ENCODE data around the gene WNT6.
"Not testable (repeated sequence)": the region's sequence is repeated elsewhere in the genome, so short reads cannot be mapped to it uniquely, and the experiment has no call there.

The WNT6 gene

GRCh38 chr2:218831378-218831990 lies 28.1 kb upstream of the WNT6 start, which contains the start of gene PRKAG3:
PRKAG3 (minus strand) TSS chr2:218831803.
- no peak for FAIRE-seq

DNA sequence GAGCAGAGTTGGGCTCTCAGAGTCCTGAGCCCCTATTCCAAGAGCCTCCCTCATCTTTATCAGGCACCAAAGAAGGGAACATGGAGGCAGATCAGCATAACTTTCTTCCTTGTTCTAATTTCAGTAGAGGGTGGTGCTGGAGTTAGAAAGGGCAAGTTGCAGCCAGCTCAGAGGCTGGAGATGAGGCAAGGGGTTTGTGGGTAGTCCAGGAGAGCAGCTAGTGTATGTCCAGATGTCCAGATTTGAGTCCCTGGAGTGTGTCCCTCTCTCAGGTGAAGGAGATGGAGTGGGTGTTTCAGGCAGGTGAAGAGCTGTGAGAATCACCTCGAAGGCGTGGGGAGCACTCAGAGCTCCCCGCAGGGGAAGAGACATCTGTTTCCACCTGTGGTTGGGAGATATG lies 27.5 kb upstream of the WNT6 start:
- no peak for FAIRE-seq

GRCh38 chr2:218832520-218832919 lies 27.1 kb upstream of the WNT6 start:
- FAIRE-seq, result no peak

- no peak for FAIRE-seq
These were observed 26.5 kb upstream of the WNT6 start for GRCh38 chr2:218833023-218833609.

GRCh38 chr2:218834685-218835084 lies 24.9 kb upstream of the WNT6 start:
- no peak for FAIRE-seq

GRCh38 chr2:218837495-218837894 lies 22.1 kb upstream of the WNT6 start:
- no peak for FAIRE-seq

- FAIRE-seq, result no peak
These were observed 20.2 kb upstream of the WNT6 start for GRCh38 chr2:218839430-218839829.

DNA sequence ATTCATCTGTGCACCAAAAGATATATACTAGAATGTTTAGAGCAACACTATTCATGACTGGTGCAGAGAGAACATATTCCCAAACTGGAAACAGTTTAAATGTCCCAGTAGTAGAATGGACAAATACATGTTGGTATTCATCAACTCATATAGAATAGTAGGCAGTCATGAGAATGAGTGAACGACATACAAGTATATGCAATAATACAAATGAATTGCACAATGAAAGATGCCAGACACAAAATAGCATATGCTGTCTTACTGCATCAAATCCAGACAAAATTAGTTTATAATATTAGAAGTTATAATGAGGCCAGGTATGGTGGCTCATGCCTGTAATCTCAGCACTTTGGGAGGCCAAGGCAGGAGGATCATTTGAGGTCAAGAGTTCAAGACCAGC lies 19.7 kb upstream of the WNT6 start:
- FAIRE-seq, result no peak

- FAIRE-seq, result not testable (repeated sequence)
These were observed 15.3 kb upstream of the WNT6 start for GRCh38 chr2:218844334-218844733.

DNA sequence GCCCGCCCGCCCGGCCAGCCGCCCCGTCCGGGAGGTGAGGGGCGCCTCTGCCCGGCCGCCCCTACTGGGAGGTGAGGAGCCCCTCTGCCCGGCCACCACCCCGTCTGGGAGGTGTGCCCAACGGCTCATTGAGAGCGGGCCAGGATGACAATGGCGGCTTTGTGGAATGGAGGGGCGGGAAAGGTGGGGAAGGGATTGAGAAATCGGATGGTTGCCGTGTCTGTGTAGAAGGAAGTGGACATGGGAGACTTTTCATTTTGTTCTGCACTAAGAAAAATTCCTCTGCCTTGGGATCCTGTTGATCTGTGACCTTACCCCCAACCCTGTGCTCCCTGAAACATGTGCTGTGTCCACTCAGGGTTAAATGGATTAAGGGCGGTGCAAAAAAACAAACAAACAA lies 12.6 kb upstream of the WNT6 start:
- not testable (repeated sequence) for FAIRE-seq

- no peak for FAIRE-seq
These were observed 9.9 kb upstream of the WNT6 start for GRCh38 chr2:218849721-218850120.

- no peak for FAIRE-seq
These were observed 8.8 kb upstream of the WNT6 start for GRCh38 chr2:218850796-218851195.

GRCh38 chr2:218851286-218851685 lies 8.3 kb upstream of the WNT6 start:
- no peak for FAIRE-seq

- FAIRE-seq, result no peak
These were observed 6.5 kb upstream of the WNT6 start for GRCh38 chr2:218852911-218853667.

DNA sequence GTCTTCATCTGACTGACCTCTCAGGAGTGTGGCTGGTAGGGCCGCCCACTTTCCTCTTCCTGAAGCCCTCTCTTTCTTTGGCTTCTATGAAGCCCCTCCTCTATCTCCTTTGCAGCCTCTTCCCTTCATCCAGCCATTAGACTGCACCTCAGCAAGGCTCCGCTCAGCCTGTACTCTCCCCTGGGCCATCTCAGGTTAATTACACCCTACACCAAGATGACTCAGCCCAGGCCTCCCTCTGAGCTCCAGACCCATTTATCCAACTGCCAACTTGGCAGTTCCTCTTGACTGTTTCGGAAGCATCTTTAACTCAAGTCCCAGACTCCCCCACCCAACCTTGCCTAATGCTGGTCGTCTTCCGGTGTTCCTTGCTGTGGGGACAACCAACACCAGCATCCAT lies 5.8 kb upstream of the WNT6 start:
- FAIRE-seq, result no peak

GRCh38 chr2:218854860-218855259 lies 4.7 kb upstream of the WNT6 start:
- no peak for FAIRE-seq

GRCh38 chr2:218855305-218856166 lies 4.1 kb upstream of the WNT6 start:
- no peak for FAIRE-seq

DNA sequence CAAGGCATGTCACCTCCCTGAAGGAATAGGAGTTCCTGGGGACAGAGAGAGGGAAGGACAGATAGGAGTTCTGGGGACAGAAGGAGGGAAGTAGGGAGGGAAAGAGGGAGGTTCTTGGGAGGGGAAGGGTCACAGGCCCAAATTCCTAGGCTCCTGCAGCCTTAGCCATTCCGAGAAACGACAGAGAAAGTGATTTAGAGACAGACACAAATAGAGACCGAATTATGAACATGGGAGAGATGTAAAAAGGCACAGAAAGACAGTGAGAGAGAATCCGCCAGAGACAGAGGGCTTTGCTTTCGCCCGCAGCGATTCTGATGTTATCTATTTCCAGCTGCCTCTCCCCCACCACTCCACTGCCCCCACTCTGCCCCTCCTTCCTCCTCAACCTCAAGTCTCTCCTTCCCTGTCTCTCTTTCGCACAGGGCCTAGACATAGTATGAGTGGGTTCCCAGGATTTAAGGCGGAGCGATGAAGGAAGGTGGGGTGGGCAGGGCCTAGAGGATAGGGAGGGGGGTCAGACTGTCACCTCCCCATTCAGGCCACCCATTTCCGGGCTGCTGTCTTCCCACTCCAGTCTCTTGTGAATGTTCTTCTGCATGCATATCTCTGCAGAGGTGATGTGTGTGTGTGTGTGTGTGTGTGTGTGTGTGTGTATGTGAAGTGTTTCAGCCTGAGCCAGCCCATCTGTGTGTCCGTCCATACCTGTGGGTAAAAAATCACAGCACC lies 3.3 kb upstream of the WNT6 start:
- no peak for FAIRE-seq

DNA sequence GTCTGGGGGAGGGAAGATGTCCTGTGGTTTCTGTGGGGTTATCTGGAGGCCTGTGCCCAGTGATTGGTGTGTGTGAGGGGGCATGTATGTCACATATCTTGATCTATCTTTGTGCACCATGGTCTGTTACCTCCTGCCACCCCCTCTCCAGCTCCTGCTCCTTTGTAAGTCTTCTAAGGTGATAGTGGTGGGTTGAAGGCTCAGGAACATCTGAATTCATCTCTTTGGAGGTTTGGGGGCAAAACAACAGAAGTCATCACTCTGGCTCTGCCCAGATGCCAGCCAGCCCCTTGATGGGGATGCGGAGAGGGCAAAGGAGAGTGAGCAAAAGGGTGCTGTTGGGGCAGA lies 2.7 kb upstream of the WNT6 start:
- no peak for FAIRE-seq

- no peak for FAIRE-seq
These were observed 2.1 kb upstream of the WNT6 start for GRCh38 chr2:218857371-218858137.

GRCh38 chr2:218858138-218858445 lies 1.5 kb upstream of the WNT6 start:
- FAIRE-seq, result no peak

All from A204.1 (cell line).